HCT116 (cell line): ENCODE measurements around the gene DCAF6.

Experiments
- EZH2 ChIP-seq: fragments of 200-600 bp; sonication (generic); IDR thresholded peaks from 2 replicates; pipeline ENCODE4 v1.6.1; 2017; ENCODE audit warnings: antibody characterized with exemption, mixed run types
- EZH2phosphoT487 ChIP-seq: fragments of 200-600 bp; IDR thresholded peaks from 2 replicates; pipeline ENCODE4 v1.6.1; 2018; ENCODE audit warnings: antibody characterized with exemption, borderline replicate concordance
- FOSL1 ChIP-seq: IDR thresholded peaks from 2 replicates; pipeline ENCODE4 v1.6.1; 2012; ENCODE audit warnings: low read depth
- POLR2A ChIP-seq: IDR thresholded peaks from 2 replicates; pipeline ENCODE4 v1.7.0; 2011; ENCODE audit warnings: borderline replicate concordance; ENCODE audit not compliant: insufficient read depth, insufficient read length; ENCODE audit errors: extremely low read depth
- POLR2AphosphoS5 ChIP-seq: IDR thresholded peaks from 2 replicates; pipeline ENCODE4 v1.6.1; 2011; ENCODE audit warnings: mild to moderate bottlenecking, low read depth, low read length, moderate library complexity
- RAD21 ChIP-seq: IDR thresholded peaks from 2 replicates; pipeline ENCODE4 v1.6.1; 2012; ENCODE audit warnings: low read depth, mild to moderate bottlenecking
- ZFX ChIP-seq: fragments of 450-650 bp; IDR thresholded peaks from 2 replicates; pipeline ENCODE4 v1.6.1; 2017
- ZNF274 ChIP-seq: fragments of 200-500 bp; sonication (Bioruptor generic); IDR thresholded peaks from 2 replicates; pipeline ENCODE4 v1.6.1; 2014; ENCODE audit warnings: mild to moderate bottlenecking, low read depth, low read length, inconsistent platforms
- TF ChIP-seq, protein P1 (sequence below), 3 experiments: fragments of 200-600 bp in 1 of 3; sonication (generic) in 1 of 3; IDR thresholded peaks in 2 of 3; conservative IDR thresholded peaks in 1 of 3; 2 replicates each; pipeline ENCODE4 v1.5.1; 2012 to 2017; ENCODE audit warnings: low read depth in 2 of 3, low read length in 2 of 3, antibody characterized with exemption in 1 of 3, borderline replicate concordance in 1 of 3, control low read depth in 1 of 3, mild to moderate bottlenecking in 1 of 3, mixed read lengths in 1 of 3, mixed run types in 1 of 3, moderate library complexity in 1 of 3; ENCODE audit not compliant: insufficient read depth in 1 of 3
- TF ChIP-seq, protein P2 (sequence below): IDR thresholded peaks from 2 replicates; pipeline ENCODE4 v1.6.1; 2012
- TF ChIP-seq, protein P3 (sequence below): IDR thresholded peaks from 2 replicates; pipeline ENCODE4 v1.6.1; 2012

DNA sequence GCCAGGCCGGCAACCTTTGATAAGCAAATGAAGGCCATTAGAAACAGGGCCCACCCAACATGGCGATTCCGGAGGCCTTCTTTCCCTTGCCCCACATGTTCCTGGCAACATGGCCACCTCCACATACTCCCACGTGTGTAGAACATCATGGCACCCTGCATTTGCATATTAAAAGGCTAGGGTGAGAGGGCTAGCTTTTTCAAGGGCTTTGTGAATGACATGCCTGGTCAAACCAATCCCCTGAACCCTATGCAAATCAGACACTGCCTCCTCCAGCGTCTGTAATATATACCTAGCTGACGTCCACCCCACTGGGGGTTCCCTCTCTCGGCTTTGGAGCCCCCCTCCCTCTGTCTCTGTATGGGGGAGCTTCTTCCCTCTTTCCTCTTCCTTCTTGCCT, 24.2 kb upstream of the DCAF6 start:
- TF ChIP-seq, protein P1, sequence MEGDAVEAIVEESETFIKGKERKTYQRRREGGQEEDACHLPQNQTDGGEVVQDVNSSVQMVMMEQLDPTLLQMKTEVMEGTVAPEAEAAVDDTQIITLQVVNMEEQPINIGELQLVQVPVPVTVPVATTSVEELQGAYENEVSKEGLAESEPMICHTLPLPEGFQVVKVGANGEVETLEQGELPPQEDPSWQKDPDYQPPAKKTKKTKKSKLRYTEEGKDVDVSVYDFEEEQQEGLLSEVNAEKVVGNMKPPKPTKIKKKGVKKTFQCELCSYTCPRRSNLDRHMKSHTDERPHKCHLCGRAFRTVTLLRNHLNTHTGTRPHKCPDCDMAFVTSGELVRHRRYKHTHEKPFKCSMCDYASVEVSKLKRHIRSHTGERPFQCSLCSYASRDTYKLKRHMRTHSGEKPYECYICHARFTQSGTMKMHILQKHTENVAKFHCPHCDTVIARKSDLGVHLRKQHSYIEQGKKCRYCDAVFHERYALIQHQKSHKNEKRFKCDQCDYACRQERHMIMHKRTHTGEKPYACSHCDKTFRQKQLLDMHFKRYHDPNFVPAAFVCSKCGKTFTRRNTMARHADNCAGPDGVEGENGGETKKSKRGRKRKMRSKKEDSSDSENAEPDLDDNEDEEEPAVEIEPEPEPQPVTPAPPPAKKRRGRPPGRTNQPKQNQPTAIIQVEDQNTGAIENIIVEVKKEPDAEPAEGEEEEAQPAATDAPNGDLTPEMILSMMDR (IDR thresholded peaks at IDR 0.05 in 2 of 3, conservative IDR thresholded peaks at IDR 0.05 in 1 of 3; ENCODE audit: borderline replicate concordance in 1 of 3, insufficient read depth in 1 of 3, low read depth in 2 of 3, low read length in 2 of 3), result no peak
- TF ChIP-seq FOSL1, result no peak
- TF ChIP-seq EZH2, result no peak
- no peak for TF ChIP-seq POLR2A
- no peak for TF ChIP-seq EZH2phosphoT487
- TF ChIP-seq, protein P2, sequence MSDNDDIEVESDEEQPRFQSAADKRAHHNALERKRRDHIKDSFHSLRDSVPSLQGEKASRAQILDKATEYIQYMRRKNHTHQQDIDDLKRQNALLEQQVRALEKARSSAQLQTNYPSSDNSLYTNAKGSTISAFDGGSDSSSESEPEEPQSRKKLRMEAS, result no peak
- no peak for TF ChIP-seq ZNF274
- TF ChIP-seq RAD21, result no peak
- TF ChIP-seq, protein P3, sequence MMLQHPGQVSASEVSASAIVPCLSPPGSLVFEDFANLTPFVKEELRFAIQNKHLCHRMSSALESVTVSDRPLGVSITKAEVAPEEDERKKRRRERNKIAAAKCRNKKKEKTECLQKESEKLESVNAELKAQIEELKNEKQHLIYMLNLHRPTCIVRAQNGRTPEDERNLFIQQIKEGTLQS, result no peak
- no peak for TF ChIP-seq POLR2AphosphoS5
- no peak for TF ChIP-seq ZFX
